Activated CD8-positive, alpha-beta memory T cell treated with anti-CD3 and anti-CD28 coated beads, Interleukin-2, amount 50 U/mL, for 24 hours (primary cell): ENCODE results near the gene CREBZF.
"Not testable (repeated sequence)": the region's sequence is repeated elsewhere in the genome, so short reads cannot be mapped to it uniquely, and the experiment has no call there.

Experiments used
- DNase-seq: peaks from one replicate; pipeline ENCODE4 v3.0.0-alpha.2; 2020; ENCODE audit errors: extremely low read depth

The CREBZF gene

GRCh38 chr11:85670949-85671663 is 6.2 kb upstream of the CREBZF start:
- DNase-seq: not testable (repeated sequence)

GRCh38 chr11:85668157-85668556 is 3.2 kb upstream of the CREBZF start:
- DNase-seq: no peak

- DNase-seq: no peak
Observed at GRCh38 chr11:85666687-85667086, 1.8 kb upstream of the CREBZF start.

- no peak for DNase-seq
Observed at GRCh38 chr11:85665733-85666132, 804 bp upstream of the CREBZF start.

GRCh38 chr11:85663753-85664614 is 945 bp downstream of the CREBZF start:
- DNase-seq: peak; percentile 61

GRCh38 chr11:85663080-85663752 is 1.7 kb downstream of the CREBZF start:
- no peak for DNase-seq

- DNase-seq: no peak
Observed at GRCh38 chr11:85661972-85662664, 2.8 kb downstream of the CREBZF start.

GRCh38 chr11:85658180-85658579 is 6.7 kb downstream of the CREBZF start:
- no peak for DNase-seq

GRCh38 chr11:85656777-85657176 is 8.2 kb downstream of the CREBZF start:
- DNase-seq: no peak

GRCh38 chr11:85654343-85654742 is 10.6 kb downstream of the CREBZF start:
- not testable (repeated sequence) for DNase-seq

- DNase-seq: no peak
Observed at GRCh38 chr11:85652786-85653447, 12.0 kb downstream of the CREBZF start.

- no peak for DNase-seq
Observed at GRCh38 chr11:85651118-85651517, 13.8 kb downstream of the CREBZF start.

GRCh38 chr11:85647604-85648299 is 17.2 kb downstream of the CREBZF start, which contains the start of gene TMEM126A:
TMEM126A (plus strand) TSS chr11:85647967; CDS start chr11:85650256, 2,289 bp downstream.
- peak; percentile 89 for DNase-seq

- no peak for DNase-seq
Observed at GRCh38 chr11:85647078-85647477, 17.9 kb downstream of the CREBZF start.

GRCh38 chr11:85643191-85643614 is 21.7 kb downstream of the CREBZF start:
- DNase-seq: no peak

- DNase-seq: no peak
Observed at GRCh38 chr11:85634747-85635146, 30.2 kb downstream of the CREBZF start.

- DNase-seq: no peak
Observed at GRCh38 chr11:85628771-85629341, 36.1 kb downstream of the CREBZF start.

GRCh38 chr11:85627998-85628770 is 36.7 kb downstream of the CREBZF start, which contains the start of gene TMEM126B:
TMEM126B (plus strand) TSS chr11:85628593; CDS start chr11:85628608, 15 bp downstream.
- peak; percentile 91 for DNase-seq

GRCh38 chr11:85627332-85627997 is 37.5 kb downstream of the CREBZF start, which contains the start of gene DLG2:
DLG2 (minus strand) TSS chr11:85627344.
- DNase-seq: no peak
